Fibroblast of pulmonary artery (primary cell): ENCODE results near the gene CAPN2.
A peak's percentile ranks its signal among the peaks of the same experiment; 100 is the strongest.

ENCODE experiments used
- DNase-seq: peaks from one replicate; pipeline ENCODE4 v3.0.0-alpha.2; 2010; ENCODE audit warnings: low read depth
- H3K4me3 ChIP-seq: replicated peaks from 2 replicates; pipeline ENCODE4 v1.5.1; 2011; ENCODE audit warnings: low read depth, mild to moderate bottlenecking, control low read depth, low read length, moderate library complexity
- CTCF ChIP-seq: IDR thresholded peaks from 2 replicates; pipeline ENCODE4 v1.5.1; 2011; ENCODE audit warnings: mild to moderate bottlenecking, control low read depth, low read length, inconsistent platforms; ENCODE audit errors: missing control alignments

CAPN2 gene

GRCh38 chr1:223765036-223765718 is 52.8 kb downstream of the CAPN2 start:
- DNase-seq: peak; percentile 24
- TF ChIP-seq CTCF: no peak
- H3K4me3 ChIP-seq: no peak overlapping the region

- no peak for DNase-seq
- TF ChIP-seq CTCF: no peak
- no peak overlapping the region for H3K4me3 ChIP-seq
These were observed 53.5 kb downstream of the CAPN2 start for GRCh38 chr1:223765719-223766340.

- no peak for TF ChIP-seq CTCF
- DNase-seq: no peak
- H3K4me3 ChIP-seq: no peak overlapping the region
These were observed 58.4 kb downstream of the CAPN2 start for GRCh38 chr1:223770621-223771315.

- no peak for TF ChIP-seq CTCF
- DNase-seq: no peak
- peak overlapping the region; percentile 24 for H3K4me3 ChIP-seq
These were observed 59.1 kb downstream of the CAPN2 start for GRCh38 chr1:223771469-223771813.

GRCh38 chr1:223771814-223772770 is 59.8 kb downstream of the CAPN2 start:
- no peak for TF ChIP-seq CTCF
- H3K4me3 ChIP-seq: peak overlapping the region; percentile 31
- peak; percentile 87 for DNase-seq

- no peak overlapping the region for H3K4me3 ChIP-seq
- no peak for DNase-seq
- no peak for TF ChIP-seq CTCF
These were observed 60.4 kb downstream of the CAPN2 start for GRCh38 chr1:223772771-223773160.
